ENCODE data around the gene TMLHE.
"Not testable (repeated sequence)": the region's sequence is repeated elsewhere in the genome, so short reads cannot be mapped to it uniquely, and the experiment has no call there.

TMLHE gene, protein sequence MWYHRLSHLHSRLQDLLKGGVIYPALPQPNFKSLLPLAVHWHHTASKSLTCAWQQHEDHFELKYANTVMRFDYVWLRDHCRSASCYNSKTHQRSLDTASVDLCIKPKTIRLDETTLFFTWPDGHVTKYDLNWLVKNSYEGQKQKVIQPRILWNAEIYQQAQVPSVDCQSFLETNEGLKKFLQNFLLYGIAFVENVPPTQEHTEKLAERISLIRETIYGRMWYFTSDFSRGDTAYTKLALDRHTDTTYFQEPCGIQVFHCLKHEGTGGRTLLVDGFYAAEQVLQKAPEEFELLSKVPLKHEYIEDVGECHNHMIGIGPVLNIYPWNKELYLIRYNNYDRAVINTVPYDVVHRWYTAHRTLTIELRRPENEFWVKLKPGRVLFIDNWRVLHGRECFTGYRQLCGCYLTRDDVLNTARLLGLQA

DNA sequence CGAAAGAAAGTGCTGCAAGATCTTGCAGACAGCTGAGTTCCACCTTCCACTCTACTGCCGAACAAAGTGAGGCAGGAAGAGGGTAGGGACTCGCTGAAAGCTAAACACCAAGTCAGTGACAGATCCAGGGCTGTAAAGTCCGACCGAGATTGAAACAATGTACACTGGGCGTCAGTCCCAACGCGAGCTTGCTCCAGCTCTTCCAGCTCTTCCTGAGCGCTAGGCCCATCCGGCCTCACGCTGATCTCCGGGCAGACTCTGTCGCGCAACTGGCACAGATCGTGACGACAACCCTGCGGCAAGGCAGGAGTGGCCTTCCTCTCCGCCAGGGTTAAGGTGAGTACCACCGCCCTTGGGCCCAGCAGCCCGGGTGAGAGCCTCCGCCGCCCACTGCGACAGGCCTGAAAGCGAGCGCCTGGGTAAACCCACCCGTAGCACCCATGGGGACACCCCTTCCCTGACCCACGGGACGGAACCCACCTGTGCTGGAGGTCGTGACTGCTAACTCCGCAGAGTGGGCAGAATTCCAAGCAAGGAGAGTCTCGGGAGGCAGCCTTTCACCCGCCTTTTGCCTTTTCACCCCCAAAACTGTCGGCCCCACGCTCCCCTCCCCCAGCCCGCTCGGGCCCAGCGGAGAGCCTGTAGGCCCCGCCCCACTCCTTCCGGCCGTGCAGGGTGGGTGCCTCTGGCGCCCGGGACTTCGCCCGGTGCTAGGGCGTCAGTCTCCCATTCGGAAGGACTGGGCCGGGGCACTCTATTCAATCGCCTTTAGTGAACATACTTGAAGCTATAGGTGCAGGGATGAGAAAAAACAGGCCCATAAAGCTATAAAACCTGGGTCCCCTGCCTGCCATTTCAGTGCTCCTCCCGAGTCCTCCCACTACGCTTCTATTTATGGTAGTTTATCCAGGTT, at the start of gene TMLHE, which contains the start of gene SPRY3:
TSS of gene TMLHE (minus strand) at position 641 of the 913 bp plus-strand sequence. CDS start 67,676 bp downstream, outside the sequence.
TSS of gene SPRY3 (plus strand) at position 275 of the 913 bp plus-strand sequence.
- peak; percentile 46 for DNase-seq

DNA sequence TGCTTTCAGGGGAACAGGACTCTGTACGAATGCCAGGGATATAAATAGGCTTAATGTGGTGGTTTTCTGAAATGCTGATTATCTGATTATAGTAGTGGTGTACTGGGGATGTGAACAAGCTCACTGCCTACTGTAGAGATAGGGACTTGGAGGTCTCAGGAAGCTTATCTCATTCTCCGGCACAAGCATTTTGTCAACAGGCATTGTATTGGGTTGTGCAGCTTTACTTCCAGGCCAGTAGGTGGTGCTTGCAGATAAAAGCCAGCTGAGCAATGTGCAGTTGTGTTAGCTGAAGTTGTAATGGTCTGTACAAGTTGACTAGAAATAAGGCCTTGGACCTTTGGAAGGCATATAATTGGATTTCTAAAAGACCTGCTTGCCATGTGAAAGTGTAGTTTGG, 49.5 kb upstream of the TMLHE start:
- DNase-seq = no peak

DNA sequence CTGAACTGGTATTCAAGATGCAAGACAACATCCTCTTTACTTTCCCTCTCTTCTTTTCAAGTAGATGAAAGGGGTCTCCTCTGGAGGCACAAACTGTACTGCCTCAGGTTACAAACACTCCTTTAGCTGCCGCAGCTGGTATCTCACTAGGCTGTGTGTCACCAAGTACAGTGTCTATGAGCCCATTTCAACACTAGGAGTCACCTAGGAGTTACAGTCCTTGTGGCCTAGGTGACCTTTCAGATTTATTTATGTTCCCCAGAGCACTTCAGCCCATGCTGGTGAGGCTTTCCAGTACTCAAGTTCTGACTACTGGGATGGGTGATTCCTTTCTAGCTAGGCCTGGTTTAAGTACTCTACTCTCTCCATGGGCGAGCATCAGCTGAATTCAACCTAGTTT, 32.4 kb upstream of the TMLHE start:
- no peak for DNase-seq

DNA sequence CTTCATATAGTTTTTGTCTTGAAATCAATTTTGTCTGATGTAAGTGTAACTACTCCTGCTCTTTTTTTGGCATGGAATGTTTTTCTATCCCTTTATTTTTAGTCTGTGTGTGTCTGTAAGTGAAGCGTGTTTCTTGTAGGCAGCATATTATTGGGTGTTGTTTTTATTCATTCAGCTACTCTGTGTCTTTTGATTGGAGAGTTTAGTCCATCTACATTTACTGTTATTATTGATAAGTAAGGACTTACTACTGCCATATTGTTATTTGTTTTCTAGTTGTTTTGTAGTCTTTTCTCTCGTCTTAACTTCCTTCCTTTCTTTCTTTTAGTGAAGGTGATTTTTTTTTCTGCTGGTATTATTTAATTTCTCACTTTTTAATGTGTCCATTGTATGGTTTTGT, 30.5 kb upstream of the TMLHE start:
- DNase-seq = no peak

DNA sequence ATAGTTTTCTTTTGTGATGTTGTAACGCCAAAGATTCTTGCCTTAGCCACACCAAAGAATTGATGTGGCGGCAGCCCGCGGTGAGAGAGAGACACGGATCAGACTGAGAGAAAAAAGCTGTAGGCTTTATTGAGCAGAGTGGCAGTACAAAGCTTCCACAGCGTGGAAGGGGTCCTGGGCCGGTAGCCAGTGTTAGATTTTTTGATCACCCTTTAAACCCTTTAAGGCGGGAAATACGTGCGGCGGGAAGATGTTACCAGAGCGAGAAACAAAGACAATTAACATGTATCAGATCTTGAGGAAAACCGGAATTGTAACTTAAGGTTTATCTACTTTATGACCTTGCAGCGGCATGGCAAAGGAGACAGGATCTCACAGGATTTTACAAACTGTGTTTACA, 28.6 kb upstream of the TMLHE start:
- DNase-seq = not testable (repeated sequence)

DNA sequence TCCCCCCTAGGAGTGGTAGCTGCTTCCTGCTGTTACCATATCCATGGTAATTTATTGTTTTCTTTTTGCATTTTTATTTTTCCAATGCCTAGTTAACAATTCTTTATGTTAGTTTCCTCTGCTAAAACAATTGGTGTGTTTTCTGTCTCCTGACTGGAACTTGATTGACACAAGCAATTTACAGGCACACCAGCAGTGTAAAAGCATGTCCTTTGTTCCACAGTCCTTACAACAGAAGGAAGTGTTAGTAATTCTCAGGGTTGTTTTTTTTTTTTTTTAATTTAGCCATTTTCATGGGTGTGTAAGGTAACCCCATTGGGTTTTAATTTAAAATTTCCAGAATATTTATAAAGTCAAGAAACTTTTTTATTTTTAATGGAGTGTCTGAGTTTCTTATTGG, 25.0 kb upstream of the TMLHE start:
- DNase-seq = no peak

DNA sequence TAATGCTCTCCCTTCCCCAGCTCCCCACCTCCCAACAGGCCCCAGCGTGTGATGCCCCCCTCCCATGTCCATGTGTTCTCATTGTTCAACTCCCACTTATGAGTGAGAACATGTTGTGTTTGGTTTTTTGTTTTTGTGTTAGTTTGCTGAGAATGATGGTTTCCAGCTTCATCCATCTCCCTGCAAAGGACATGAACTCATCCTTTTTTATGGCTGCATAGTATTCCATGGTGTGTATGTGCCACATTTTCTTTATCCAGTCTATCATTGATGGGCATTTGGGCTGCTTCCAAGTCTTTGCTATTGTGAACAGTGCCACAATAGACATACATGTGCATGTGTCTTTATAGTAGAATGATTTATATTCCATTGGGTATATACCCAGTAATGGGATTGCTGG, 22.3 kb upstream of the TMLHE start:
- not testable (repeated sequence) for DNase-seq

DNA sequence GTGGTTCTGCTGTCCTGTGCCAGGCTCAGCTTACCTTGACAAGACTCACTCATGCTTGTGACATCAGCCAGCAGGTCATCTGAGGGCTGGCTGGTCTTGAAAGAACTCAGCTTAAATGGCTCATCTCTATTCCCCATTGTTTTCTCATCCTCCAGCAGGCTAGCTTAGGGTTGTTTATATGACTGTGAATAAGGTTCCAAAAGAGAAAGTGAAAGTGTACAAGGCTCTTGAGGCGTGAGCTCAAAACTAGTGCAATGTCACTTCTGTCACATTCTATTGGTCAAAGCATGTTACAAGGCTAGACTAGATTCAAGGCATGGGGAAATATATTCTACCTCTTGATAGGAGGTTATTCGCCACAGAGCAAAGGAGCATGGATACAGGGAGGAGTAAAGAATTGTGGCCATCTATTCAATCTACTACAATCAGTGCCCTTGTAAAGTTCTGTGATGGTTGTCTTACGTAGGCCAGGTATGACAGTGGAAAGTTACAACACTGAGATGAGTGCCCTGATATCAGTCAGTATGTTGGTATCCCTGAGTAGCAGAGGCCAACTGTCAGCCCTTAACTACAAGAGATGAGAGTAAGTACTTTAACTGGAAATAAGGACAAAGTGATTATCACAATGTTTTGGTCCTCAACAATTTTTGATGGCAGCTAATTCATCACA, 19.8 kb upstream of the TMLHE start:
- DNase-seq = no peak

DNA sequence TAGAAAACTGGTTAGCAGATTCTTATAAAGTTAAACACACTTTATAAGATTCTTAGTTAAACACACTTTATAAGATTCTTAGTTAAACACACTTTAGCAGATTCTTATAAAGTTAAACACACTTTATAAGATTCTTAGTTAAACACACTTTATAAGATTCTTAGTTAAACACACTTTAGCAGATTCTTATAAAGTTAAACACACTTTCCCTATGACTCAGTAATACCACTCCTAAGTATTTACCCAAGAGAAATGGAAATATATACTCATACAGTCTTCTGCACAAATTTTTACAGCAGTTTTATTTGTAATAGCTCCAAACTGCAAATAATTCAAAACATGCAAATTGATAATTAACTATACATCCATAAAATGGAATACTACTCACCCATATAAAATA, 7.4 kb upstream of the TMLHE start:
- not testable (repeated sequence) for DNase-seq

DNA sequence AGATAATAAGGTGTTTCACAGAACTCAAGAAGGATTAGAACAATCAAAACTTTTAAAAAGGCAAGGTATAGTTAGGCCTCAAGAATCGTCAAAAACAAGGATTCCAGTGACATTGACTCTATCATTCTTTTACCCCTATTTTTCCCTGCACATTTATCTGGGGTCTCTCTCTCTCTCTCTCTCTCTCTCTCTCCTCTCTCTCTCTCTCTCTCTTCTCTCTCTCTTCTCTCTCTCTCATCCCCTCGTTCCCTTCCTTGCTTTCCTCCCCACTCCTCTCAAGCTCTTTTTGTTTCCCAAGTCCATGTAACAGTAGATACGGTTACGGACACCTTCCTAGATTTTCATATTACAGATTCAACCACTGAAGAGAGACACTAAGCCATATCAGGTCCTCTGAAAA, 3.2 kb upstream of the TMLHE start:
- no peak for DNase-seq

DNA sequence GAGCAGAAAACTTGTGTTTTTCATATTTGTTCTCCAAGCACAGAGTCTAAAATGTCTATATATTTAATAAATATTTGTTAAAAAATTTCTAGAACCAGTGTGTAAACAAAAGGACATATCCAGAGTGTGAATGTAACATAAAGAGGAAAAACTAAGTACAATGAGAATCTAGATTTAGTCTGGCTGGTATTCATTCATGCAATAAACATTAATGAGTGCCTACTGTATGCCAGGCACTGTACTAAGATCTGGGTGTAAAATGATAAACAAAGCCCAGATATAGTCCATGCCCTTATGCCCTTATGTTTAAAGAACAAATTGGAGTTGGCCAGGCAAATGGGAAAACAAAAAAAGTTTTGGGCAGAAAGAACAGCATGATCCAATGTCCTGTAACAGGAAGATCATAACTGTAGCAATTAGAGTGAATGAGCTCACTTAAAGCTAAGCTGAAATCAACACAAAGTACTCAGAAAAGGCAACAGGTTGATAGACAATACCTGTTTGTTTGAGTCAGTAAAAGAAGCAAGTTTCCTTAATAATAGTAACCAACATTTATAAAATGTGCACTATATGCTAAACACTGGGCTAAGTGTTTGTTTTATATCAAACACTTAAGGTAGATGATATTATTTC, 1.3 kb upstream of the TMLHE start:
- DNase-seq = no peak

DNA sequence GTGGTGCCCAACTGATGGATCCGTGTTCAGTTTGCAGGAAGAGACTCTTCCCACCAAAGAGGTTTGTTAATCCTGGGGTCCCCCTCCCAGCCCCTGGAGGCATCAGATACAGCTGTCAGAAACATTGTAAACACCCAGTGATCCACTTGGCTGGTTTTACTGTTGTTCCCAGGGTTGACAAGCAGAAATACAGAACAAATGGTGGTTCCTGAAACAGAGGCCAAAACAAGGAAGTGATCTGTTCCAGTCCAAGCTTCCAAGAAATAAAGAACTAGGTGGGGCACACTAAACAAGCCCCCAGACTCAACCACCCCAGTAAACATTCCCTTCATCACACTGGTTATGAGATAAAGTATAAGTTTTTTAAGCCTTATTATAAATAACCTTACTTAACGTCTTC, 1.4 kb downstream of the TMLHE start:
- DNase-seq = no peak

DNA sequence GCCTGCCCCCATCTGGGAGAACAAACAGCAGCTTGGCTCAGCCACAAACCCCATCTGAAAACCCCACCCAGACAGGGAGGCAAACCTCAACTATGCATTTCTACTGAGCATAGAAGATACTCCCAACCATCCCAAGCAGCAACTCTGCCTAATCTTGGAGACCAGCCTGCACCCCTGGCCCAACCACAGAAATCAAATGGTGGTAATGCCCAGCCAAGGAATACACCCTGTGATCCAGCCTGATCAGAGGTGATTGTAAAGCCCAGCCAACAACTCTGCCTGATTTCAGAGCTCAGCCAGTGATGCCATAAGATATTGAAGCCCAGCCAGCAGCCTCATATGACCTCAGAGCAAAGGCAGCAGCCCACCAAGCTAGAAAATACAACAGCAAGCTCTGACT, 19.8 kb downstream of the TMLHE start:
- DNase-seq = no peak

DNA sequence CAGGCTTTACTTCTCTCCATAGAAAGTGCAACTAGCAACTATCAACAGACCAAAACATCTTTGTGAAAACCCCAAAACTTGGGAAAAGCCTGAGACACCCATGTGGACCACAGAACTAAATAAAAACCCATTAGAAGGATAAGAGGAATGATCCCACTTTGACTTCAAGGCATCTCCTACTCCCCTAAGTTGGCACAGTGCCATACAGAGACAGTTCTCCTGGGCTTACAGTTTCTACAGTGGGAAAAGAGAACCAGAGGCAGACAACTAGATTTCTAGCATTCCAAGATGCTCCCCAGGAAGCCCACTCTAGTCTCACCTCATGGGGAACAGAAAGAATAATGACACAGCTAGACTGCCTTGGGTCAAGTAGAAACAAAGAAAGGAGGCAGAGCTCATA, 20.4 kb downstream of the TMLHE start:
- no peak for DNase-seq

DNA sequence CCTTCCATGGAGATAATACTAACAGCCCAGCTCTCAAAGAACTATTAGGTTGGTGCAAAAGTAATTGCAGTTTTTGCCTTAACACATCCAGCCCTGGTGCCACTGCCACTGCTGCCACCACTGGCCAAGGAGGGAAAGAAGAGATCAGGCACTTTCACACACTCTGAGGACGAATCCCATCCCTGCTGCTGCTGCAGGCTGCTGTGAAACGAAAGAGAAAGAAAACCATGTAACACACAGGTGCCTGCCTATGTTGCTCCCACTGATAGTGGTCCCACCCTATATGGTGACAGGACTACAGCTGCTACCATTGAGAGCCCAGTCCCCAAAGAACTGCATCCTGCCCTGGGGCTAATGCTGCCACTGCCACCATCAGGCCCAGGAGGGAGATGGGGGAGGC, 35.1 kb downstream of the TMLHE start:
- no peak for DNase-seq

DNA sequence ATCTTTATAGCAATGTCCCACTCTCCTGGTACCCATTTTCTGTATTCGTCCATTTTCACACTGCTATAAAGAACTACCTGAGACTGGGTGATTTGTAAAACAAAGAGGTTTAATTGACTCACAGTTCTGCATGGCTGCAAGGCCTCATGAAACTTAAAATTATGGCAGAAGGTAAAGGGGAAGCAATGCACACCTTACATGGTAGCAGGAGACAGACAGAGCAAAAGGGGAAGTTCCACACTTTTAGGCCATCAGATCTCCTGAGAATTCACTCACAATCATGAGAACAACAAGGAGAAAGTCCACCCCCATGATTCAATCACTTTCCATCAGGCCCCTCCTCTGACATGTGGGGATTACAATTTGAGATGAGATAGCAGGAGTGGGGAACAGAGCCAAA, 49.7 kb downstream of the TMLHE start:
- DNase-seq = no peak

DNA sequence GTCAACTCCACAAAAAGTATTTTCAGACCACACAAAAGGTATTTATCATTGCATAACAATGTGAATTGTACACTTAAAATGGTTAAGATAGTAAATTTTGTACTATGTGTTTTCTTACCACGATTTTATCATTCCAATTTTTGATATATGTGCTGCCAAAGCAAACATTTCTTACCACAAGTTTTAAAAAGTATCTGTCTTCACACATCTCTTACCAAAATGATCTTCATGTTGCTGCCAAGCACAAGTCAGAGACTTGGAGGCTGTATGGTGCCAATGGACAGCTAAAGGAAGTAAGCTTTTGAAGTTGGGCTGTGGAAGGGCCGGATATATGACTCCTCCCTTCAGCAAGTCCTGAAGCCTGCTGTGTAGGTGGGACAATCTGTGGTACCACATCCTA, 67.9 kb downstream of the TMLHE start:
- no peak for DNase-seq

DNA sequence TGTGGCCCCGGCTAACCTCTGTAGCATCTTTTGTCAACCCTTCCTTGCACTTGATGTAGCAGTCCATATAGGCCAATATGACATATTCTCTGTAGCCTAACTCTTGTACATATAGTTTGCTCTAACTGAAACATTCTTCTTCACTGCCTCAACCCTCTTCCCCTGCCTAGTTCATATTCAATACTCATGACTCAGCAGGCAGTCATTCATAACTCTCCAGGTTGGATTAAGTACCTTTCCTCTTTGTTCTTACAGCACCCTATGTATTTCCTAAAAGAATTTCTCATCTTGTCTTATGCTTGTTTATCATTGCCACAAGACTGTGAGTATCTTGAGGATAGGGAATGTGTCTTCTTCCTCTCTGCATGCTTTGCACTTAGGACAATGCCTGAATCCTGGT, 76.9 kb downstream of the TMLHE start:
- no peak for DNase-seq

DNA sequence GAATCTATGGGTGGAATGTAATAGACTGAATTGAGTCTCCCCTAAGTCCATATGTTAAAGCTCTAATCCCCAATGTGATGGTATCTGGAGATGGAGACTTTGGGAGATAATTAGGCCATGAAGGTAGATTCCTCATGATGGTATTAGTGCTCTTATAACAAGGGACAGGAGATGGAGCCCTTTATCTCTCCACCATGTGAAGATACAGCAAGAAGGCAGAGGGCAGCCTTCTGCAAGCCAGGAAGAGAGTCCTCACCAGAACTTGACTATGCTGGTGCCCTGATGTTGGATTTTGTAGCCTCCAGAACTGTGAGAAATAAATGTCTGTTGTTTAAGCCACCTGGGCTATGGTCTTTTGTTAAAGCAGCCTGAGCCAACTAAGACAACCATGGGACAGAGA, 78.0 kb downstream of the TMLHE start:
- no peak for DNase-seq

DNA sequence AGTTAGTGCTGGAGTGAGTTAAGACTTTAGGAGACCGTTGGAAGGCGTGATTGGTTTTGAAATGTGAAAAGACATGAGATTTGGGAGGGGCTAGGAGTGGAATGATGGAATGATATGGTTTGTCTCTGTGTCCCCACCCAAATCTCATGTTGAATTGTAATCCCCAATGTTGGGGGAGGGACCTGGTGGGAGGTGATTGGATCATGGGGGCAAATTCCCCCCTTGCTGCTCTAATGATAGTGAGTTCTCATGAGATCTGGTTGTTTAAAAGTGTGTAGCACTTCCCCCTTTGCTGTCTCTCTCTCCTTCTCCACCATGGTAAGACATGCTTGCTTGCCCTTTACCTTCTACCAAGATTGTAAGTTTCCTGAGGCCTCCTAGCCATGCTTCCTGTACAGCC, 85.7 kb downstream of the TMLHE start:
- not testable (repeated sequence) for DNase-seq

DNA sequence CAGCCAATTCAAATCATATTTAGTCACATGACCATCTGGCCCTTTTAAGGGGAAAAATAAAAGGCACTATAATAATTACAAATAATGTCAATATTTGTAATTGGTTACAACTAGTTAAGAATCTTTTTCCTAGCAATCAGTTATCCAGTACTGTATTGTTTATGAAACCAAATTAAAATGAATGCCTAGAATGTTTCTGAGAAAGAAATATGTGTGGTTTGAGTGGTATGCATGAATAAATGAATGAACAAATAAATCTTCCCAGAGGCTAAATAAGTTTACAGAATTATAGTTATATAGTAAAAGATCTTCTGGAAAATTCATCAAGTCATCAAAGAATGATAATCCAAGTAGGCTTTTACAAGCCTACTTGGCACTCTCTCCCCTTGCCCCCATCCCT, 98.5 kb downstream of the TMLHE start:
- no peak for DNase-seq

DNA sequence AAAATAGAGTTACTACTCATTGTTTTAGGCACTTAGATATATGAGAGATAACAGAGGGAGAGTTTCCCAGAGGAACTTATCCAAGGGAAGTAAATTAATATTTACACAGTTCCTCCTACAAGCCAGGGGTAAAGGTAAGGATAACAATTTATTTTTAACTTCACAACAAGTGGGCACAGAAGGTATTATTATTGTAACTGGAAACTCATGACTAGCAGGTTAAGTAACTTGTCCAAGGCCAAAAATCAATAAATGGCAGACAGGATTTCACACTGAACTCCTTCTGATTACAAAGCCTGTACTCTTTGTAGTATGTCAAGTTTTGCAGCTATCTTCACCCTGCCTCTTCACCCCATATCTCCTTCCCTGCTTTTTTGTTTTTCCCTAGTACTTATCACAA, 107.5 kb downstream of the TMLHE start:
- DNase-seq = no peak

DNA sequence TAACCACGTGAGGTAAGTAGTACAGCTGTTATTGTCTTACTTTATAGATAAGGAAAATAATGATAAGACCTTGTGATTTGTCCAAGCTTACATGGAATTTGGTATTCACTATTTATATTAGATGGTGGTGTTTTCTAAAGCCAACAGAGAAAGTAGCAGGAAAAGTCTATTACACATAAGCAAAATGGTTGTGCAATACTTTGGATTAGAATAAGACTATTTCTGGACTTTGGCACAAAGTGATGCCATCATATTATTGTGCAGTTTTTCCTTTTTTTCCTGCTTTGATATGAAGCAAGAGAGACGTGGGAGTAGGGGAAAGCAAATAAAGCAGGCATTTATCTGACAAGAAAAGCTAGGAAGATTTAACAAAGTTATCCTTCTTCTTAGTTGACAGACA, 117.6 kb downstream of the TMLHE start:
- not testable (repeated sequence) for DNase-seq
